HG03558 (cell line): Measurements from ENCODE around the gene TMOD1.

Source experiments
- ATAC-seq: cut with Tn5 transposase; IDR thresholded peaks from one replicate; pipeline ENCODE4 v1.9.1; 2021; ENCODE audit warnings: moderate number of reproducible peaks; ENCODE audit not compliant: unreplicated experiment; ENCODE audit errors: extremely low read depth

The TMOD1 gene

GRCh38 chr9:97515662-97516061 is 14.2 kb downstream of the TMOD1 start:
- no peak for ATAC-seq

GRCh38 chr9:97516111-97516510 is 14.6 kb downstream of the TMOD1 start:
- ATAC-seq, result no peak

- ATAC-seq, result no peak
These were observed 16.0 kb downstream of the TMOD1 start for GRCh38 chr9:97517331-97518089.

- ATAC-seq, result no peak
These were observed 16.9 kb downstream of the TMOD1 start for GRCh38 chr9:97518166-97518908.

GRCh38 chr9:97518909-97519307 is 17.4 kb downstream of the TMOD1 start:
- ATAC-seq, result no peak

GRCh38 chr9:97519441-97519970 is 18.0 kb downstream of the TMOD1 start:
- ATAC-seq, result no peak

GRCh38 chr9:97521576-97522333 is 20.3 kb downstream of the TMOD1 start:
- ATAC-seq, result no peak

GRCh38 chr9:97524424-97524823 is 23.0 kb downstream of the TMOD1 start:
- ATAC-seq, result no peak

GRCh38 chr9:97525451-97525850 is 24.0 kb downstream of the TMOD1 start:
- no peak for ATAC-seq

GRCh38 chr9:97526895-97527575 is 25.6 kb downstream of the TMOD1 start:
- ATAC-seq, result no peak

GRCh38 chr9:97527626-97528528 is 26.4 kb downstream of the TMOD1 start:
- ATAC-seq, result no peak

GRCh38 chr9:97528529-97529230 is 27.2 kb downstream of the TMOD1 start:
- ATAC-seq, result no peak

GRCh38 chr9:97529363-97530076 is 28.1 kb downstream of the TMOD1 start:
- ATAC-seq, result peak; percentile 78

GRCh38 chr9:97531888-97532376 is 30.5 kb downstream of the TMOD1 start:
- no peak for ATAC-seq

GRCh38 chr9:97534185-97534584 is 32.7 kb downstream of the TMOD1 start:
- no peak for ATAC-seq

- no peak for ATAC-seq
These were observed 33.6 kb downstream of the TMOD1 start for GRCh38 chr9:97534961-97535594.

- ATAC-seq, result no peak
These were observed 34.3 kb downstream of the TMOD1 start for GRCh38 chr9:97535771-97536170.
